Measurements from ENCODE around the gene GRK5. TPM values are rescaled to one million over a fixed set of nuclear protein-coding genes. Genes with fewer than 3 reads are reported as not detected.
"Not testable (repeated sequence)": the region's sequence is repeated elsewhere in the genome, so short reads cannot be mapped to it uniquely, and the experiment has no call there.

Gene GRK5
- total RNA-seq, 1 donor from 2014 or later = 77.6 TPM

GRCh38 chr10:119267384-119267783 lies 60.0 kb downstream of the GRK5 start:
- Mint-ChIP-seq H3K27ac (ENCODE audit: unreplicated experiment) (no peak overlapping the region), H3K4me1 (ENCODE audit: low read depth, unreplicated experiment) (peaks cover 37% of the 10 kb centered on the region), H3K27me3 (ENCODE audit: unreplicated experiment) (peaks cover 7% of the 10 kb centered on the region), H3K4me3 (ENCODE audit: unreplicated experiment) (no peak overlapping the region), H3K9me3 (ENCODE audit: unreplicated experiment) (peaks cover 5% of the 10 kb centered on the region), H3K36me3 (ENCODE audit: unreplicated experiment) (no peaks in the 10 kb centered on the region)
- DNase-seq = no peak
- TF ChIP-seq CTCF (IDR thresholded peaks at IDR 0.05; ENCODE audit: partially characterized antibody, unreplicated experiment) = no peak

GRCh38 chr10:119268428-119268827 lies 61.1 kb downstream of the GRK5 start:
- no peak overlapping the region for H3K4me3 Mint-ChIP-seq (ENCODE audit: unreplicated experiment)
- DNase-seq = no peak
- peaks cover 11% of the 10 kb centered on the region for H3K27me3 Mint-ChIP-seq (ENCODE audit: unreplicated experiment)
- H3K4me1 Mint-ChIP-seq (ENCODE audit: low read depth, unreplicated experiment) = peaks cover 42% of the 10 kb centered on the region
- H3K27ac Mint-ChIP-seq (ENCODE audit: unreplicated experiment) = no peak overlapping the region
- no peaks in the 10 kb centered on the region for H3K36me3 Mint-ChIP-seq (ENCODE audit: unreplicated experiment)
- TF ChIP-seq CTCF (IDR thresholded peaks at IDR 0.05; ENCODE audit: partially characterized antibody, unreplicated experiment) = no peak
- H3K9me3 Mint-ChIP-seq (ENCODE audit: unreplicated experiment) = peaks cover 3% of the 10 kb centered on the region

GRCh38 chr10:119268871-119269506 lies 61.6 kb downstream of the GRK5 start:
- no peak for TF ChIP-seq CTCF (IDR thresholded peaks at IDR 0.05; ENCODE audit: partially characterized antibody, unreplicated experiment)
- no peak overlapping the region for H3K27ac Mint-ChIP-seq (ENCODE audit: unreplicated experiment)
- peaks cover 41% of the 10 kb centered on the region for H3K4me1 Mint-ChIP-seq (ENCODE audit: low read depth, unreplicated experiment)
- H3K36me3 Mint-ChIP-seq (ENCODE audit: unreplicated experiment) = no peaks in the 10 kb centered on the region
- H3K4me3 Mint-ChIP-seq (ENCODE audit: unreplicated experiment) = no peak overlapping the region
- peaks cover 10% of the 10 kb centered on the region for H3K27me3 Mint-ChIP-seq (ENCODE audit: unreplicated experiment)
- DNase-seq = no peak
- H3K9me3 Mint-ChIP-seq (ENCODE audit: unreplicated experiment) = peaks cover 2% of the 10 kb centered on the region

GRCh38 chr10:119269737-119270136 lies 62.4 kb downstream of the GRK5 start:
- Mint-ChIP-seq H3K4me1 (ENCODE audit: low read depth, unreplicated experiment) (peaks cover 35% of the 10 kb centered on the region), H3K27me3 (ENCODE audit: unreplicated experiment) (peaks cover 6% of the 10 kb centered on the region), H3K36me3 (ENCODE audit: unreplicated experiment) (no peaks in the 10 kb centered on the region), H3K27ac (ENCODE audit: unreplicated experiment) (no peak overlapping the region), H3K4me3 (ENCODE audit: unreplicated experiment) (no peak overlapping the region), H3K9me3 (ENCODE audit: unreplicated experiment) (no peaks in the 10 kb centered on the region)
- no peak for TF ChIP-seq CTCF (IDR thresholded peaks at IDR 0.05; ENCODE audit: partially characterized antibody, unreplicated experiment)
- DNase-seq = no peak

GRCh38 chr10:119270762-119271366 lies 63.5 kb downstream of the GRK5 start:
- no peak for DNase-seq
- Mint-ChIP-seq H3K9me3 (ENCODE audit: unreplicated experiment) (no peaks in the 10 kb centered on the region), H3K27ac (ENCODE audit: unreplicated experiment) (no peak overlapping the region), H3K4me3 (ENCODE audit: unreplicated experiment) (no peak overlapping the region), H3K4me1 (ENCODE audit: low read depth, unreplicated experiment) (peaks cover 35% of the 10 kb centered on the region), H3K36me3 (ENCODE audit: unreplicated experiment) (no peaks in the 10 kb centered on the region), H3K27me3 (ENCODE audit: unreplicated experiment) (peaks cover 4% of the 10 kb centered on the region)
- no peak for TF ChIP-seq CTCF (IDR thresholded peaks at IDR 0.05; ENCODE audit: partially characterized antibody, unreplicated experiment)

GRCh38 chr10:119272338-119272734 lies 65.0 kb downstream of the GRK5 start:
- H3K27ac Mint-ChIP-seq (ENCODE audit: unreplicated experiment); DNase-seq; H3K36me3 Mint-ChIP-seq (ENCODE audit: unreplicated experiment); H3K27me3 Mint-ChIP-seq (ENCODE audit: unreplicated experiment); H3K4me3 Mint-ChIP-seq (ENCODE audit: unreplicated experiment); H3K9me3 Mint-ChIP-seq (ENCODE audit: unreplicated experiment): not testable (repeated sequence)
- H3K4me1 Mint-ChIP-seq (ENCODE audit: low read depth, unreplicated experiment) = peaks cover 35% of the 10 kb centered on the region

Data from glutamatergic neuron (in vitro differentiated cells).